Ovary (tissue), 3 donors: Measurements from ENCODE around the gene IFIT5.

Experiments used
- CTCF ChIP-seq, 3 donors: fragments of 450-650 bp in 2 of 3; fragments of 200-600 bp in 1 of 3; IDR thresholded peaks; one replicate each; pipeline versions ENCODE4 v1.5.1 to v1.8.0; 2016 to 2022; ENCODE audit warnings: antibody characterized with exemption in 3 of 3, mild to moderate bottlenecking in 1 of 3
- EP300 ChIP-seq: sonication (generic); formaldehyde crosslinking; IDR thresholded peaks from one replicate; pipeline ENCODE4 v1.6.1; 2017; ENCODE audit warnings: antibody characterized with exemption
- POLR2A ChIP-seq: fragments of 450-650 bp; IDR thresholded peaks from one replicate; pipeline ENCODE4 v1.6.1; 2017; ENCODE audit warnings: antibody characterized with exemption, mild to moderate bottlenecking, moderate library complexity
- donor health status: DM: no; HTN: no; CAD: no.

- TF ChIP-seq EP300 (no peak), CTCF (IDR thresholded peaks at IDR 0.05) (no peak), POLR2A (no peak)
Measured at GRCh38 chr10:89458784-89459183, 44.4 kb downstream of the IFIT5 start.
